GM18867 (cell line): Measurements from ENCODE around the gene MAP3K15.
A peak's percentile ranks its signal among the peaks of the same experiment; 100 is the strongest.

Source experiments
- ATAC-seq: cut with Tn5 transposase; IDR thresholded peaks from one replicate; pipeline ENCODE4 v1.9.1; 2021; ENCODE audit warnings: mild to moderate bottlenecking, moderate library complexity; ENCODE audit not compliant: unreplicated experiment

MAP3K15 gene

DNA sequence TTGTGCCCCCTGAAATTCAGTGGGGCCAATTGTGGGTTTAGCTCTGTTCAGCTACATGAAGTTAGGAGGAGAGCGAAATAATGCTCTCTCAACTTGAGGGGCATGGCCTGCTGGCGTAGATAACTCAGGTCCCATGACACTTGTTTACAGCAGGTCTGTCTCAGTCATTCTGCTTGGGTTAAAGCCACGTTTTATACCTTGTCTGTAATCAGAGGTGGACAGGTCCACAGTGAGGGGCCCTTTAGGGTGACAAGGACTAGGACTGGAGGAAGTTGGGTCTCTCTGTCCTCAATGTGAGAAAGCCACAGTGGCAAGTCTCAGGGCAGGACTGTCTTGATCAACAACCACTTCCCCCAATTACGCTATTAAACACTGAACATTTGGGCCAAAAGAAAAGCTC is 122.6 kb downstream of the MAP3K15 start:
- ATAC-seq = no peak

DNA sequence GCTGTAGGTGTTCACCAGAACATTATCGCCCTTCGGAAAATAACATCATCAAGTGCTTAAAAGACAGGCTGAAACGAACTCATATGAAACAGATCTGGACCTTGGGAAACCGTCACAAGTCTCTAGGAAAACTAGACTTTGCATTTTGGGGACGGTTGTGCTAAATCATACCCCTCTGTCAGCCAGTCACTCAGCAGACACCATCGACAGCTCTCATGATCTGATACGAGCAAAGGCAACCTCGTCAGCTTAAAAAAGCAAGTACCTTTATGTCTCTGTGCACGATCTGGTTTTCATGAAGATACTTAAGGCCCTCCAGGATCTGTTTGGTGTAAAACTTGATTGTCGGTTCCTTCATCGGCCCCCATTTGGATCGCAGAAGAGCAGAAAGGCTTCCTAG is 123.2 kb downstream of the MAP3K15 start:
- ATAC-seq = no peak

DNA sequence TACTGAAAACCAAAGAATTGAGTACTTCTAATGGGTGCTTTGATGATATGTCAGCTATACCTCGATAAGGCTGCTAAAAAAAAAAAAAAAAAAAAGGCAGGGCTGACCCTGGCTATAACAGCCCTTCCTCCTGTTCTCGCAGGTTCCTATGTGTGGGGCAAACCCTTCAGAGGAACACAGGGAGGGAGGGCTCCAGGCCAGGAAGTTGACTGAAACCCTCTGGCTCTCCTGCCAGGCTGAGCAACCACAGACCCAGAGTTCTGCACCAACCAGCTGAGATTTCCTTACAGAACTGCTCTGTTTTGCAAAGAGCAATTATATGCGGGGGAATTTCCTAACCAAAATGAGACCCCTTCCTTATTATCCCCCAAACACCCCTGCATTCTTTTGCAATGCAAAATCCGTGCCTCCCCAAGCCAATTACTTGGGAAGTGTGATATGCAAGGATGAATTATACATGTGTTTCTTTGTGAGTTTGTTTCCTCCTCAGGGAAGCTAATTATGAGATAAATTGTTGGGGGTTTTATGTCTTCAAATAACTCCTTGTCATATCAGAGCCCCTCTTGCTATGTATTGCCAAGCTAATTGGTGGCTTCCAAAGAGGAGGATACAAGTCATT is 126.0 kb downstream of the MAP3K15 start:
- no peak for ATAC-seq

DNA sequence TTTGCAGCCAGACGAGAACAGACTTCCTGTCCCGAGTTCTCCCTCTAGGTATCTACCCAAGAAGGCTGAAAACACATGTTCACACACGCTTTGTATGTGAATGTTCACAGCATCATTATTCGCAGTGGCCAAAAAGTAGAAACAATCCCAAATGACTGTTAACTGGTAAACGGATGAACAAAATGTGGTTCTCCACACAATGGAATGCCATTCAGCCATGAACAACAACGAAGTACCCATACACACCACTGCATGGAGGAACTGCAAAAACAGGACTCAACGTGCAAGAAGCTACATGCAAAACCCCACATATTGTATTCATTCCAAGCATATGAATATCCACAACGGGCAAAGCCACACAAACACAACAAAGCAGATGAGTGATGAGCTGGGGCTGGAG is 126.6 kb downstream of the MAP3K15 start:
- ATAC-seq = no peak

DNA sequence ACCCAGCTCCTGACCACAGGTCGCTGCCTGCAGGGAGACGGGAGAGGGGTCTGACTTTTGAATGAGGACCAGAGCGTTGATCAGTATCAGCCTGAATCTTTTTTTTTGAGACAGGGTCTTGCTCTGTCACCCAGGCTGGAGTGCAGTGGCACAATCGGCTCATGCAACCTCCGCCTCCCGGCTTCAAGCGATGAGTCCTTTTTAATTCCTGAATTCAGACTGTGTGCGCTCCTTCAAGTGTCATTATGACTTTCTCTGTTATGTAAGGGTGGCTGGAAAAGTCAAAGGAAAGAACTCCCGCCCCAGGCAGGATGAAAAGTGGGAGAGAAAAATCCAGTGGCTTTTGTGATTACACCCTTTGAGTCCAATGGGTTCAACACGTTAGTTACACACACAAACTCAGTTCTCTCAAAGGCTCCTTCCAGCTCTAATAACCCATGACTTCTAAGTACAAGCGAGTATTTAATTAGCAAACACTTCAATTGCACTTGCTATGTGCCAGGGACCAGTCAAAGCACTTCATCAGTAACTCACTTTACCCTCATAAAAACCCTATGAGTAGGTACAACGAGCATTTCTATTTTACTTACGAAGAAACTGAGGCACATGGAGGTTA is 127.1 kb downstream of the MAP3K15 start:
- no peak for ATAC-seq

DNA sequence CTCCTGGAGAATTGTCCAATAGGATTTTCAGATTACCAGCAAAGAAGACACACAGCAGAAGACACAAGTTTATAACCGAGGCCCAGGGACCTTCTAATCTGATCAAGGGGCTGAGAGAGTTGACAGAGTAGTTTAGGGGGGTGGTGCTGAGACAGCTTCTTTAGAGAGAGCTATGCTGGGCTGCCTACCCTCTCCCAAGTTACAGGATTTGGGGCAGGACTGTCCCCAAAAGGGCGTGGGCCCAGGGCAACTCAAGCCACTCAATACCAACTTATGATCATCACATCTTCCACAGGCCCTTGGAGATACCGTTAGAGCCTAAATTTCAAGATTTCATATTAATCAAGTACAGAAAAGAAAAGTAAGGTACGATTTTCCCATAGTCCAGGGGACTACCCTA is 128.6 kb downstream of the MAP3K15 start:
- ATAC-seq = no peak

DNA sequence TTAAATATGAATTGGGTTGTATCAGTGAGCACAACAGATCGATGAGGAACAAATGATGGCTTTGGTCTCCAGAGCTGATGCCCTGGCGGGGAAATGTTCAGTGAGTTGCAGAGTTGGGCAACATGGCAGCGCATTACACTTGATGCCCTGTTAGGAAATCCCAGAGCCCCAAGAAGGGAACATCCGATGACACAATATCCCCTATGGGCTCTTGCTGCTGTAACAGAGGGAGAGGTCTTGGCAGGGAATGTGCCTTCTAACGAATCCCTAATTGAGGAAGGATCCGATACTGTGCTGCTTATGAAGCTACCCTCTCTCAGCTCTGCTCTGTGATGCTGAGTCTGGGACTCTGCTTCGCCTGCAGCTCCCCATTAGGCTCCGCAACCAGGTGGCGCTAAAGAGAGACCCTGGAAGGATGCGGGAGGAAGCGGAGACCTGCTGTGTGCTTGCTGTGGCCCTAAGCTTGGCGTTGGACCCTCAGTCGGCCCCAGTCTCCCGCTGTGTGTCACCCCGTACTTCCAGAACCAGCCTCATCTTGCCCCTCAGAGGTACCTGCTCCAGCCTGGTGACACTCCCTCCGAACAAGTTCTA is 132.7 kb downstream of the MAP3K15 start:
- no peak for ATAC-seq

DNA sequence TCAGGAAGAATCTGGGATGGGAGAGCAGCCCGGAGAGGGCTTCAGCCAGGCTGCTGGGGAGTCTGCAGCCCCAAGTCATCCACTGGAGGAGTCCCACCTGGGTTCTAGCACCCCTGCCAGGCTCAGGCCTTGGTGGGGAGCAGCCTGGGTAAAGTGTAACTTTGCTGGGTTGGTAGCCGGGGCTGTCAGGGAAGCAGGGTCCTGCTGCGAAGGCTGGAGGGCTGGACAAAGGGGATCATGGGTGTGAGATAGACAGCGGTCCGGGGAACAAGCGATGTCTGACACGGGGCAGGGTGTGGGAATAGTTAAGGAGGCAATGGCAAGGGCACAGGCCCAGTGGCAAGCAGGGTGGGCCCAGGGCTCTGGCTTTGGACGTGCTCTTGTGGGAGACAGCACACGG is 134.0 kb downstream of the MAP3K15 start:
- no peak for ATAC-seq

DNA sequence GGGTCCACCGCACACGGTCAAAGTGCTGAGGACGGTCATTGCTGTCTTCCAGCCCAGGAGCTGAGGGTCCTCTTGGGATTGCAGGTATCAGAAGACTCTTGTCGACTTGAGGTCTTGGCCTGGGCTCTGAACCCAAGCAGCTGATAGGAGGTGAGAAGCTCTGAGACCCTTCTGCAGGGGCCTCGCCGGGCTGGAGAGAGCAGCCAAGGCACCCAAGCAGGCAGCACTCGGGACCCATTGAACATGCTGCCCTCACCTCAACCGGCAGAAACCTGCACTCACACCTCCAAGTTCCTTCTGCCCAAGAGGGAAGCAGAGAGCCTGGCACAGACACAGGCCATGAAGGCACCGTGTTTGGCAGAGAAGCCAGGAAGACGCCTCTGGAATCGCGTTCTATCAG is 137.5 kb downstream of the MAP3K15 start:
- no peak for ATAC-seq

DNA sequence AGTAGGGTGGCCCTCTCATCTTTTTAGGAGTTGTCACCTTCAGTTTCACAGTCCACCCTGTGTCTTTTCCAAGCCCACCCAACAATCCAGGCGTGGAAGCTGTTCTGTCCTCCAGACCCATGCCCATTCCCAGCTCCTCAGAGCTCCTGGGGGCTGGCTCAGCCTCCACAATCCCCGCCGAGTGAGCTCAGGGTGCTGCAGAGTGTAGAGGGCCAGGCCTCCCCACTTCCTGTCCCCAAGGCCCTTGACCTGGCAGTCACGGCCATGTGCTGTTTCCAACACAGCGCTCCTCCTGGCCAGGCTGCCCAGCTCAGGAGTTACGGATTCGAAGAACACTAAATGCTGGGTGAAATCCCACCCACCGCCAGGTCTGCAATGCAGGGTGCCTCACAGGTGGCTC is 139.8 kb downstream of the MAP3K15 start:
- ATAC-seq = no peak

DNA sequence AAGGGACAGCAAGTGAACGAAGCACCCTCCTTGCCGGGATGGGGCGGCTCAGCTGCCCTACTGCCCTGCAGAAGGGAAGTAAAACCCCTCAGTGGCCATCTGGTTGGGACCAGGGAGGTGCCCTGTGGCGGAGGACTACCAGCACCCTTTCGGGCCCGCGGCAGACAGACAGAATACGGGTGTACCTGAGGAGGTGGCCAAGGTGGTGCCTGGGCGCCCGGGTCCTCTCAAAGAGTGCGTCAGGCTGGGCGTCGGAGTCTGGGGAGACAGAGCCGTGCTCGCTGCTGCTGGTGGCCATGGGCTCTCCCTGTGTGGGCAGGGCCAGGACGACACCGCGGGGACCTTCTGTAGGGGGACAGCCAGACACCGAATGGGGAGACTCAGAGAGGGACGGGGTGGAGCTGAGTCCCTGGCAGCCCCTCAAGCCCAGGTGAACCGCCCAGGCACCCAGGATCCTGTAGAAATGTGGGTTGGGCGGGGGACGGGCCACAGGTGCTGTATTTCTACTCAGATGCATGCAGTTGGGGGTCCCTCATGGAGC is 141.9 kb downstream of the MAP3K15 start:
- ATAC-seq = no peak

DNA sequence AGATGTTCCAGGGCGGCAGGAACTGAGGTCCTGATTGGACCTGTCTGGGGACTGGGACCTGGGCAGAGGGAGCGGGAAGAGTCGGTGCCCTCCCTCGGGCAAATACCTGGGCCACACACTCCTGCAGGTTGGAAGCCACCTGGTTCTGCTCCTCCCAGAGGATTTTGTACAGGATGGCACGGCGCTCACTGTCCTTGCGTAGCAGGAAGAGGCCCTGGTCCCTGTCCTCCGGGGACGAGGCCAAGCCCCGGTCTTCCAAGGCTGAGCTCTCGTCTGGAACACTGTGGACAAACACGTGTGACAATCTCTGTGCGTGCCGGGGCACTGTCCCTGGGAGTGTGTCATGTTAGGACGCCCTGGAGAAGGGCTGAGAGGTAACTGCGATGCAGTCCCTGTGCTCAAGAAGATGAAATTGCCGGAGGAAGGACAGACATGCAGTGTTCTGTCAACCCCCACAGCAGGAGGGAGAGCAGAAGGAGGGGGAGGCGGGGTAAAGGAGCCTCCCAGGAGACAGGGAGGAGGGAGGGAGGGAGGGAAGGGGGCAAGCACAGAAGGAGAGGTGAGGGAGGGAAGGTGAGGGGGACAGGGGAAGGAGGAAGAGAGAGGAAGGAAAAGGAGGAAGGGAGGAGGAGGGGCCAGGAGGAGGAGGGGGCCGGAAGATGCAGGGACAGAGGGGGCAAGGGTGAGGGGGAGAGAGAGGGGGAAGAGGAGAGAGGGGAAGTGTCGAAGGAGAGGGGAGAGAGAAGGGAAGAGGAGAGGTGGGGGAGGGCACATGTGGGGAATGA is 142.6 kb downstream of the MAP3K15 start:
- peak; percentile 27 for ATAC-seq

DNA sequence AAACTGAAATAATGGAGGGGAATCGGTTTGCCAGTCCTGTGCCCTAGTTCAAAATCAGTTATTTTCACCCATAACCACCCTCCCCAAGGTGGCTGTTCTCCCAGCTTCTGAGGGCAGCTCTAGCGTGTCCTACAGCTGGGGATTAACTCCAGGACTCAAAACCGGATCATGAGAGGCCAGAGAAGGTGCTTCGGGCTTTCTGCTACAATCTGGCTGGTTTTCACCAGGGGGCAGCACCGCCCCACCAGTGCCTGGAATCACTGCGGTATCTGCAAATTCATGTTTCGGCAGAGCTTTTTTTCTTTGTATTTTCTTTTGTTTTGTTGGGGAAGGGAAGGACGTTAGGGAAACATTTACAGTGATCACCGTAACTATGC is 143.2 kb downstream of the MAP3K15 start:
- ATAC-seq = peak; percentile 68

DNA sequence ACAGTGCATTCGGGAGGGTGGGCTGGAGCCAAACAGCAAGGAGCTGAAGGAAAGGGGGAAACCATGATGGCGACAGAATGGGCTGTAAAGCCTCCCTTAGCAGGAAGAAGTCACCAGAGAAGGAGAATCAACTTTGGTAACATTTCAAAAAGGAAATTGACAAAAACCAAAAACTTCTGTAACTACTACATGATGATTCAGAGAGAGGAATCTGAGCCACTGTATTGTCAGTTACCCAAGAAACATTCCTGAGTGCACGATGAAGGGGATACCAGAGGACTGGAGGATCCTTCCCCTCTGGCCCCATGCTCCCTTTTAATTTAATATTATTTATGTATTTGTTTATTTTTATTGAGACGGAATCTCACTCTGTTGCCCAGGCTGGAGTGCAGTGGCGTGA is 145.2 kb downstream of the MAP3K15 start:
- no peak for ATAC-seq

DNA sequence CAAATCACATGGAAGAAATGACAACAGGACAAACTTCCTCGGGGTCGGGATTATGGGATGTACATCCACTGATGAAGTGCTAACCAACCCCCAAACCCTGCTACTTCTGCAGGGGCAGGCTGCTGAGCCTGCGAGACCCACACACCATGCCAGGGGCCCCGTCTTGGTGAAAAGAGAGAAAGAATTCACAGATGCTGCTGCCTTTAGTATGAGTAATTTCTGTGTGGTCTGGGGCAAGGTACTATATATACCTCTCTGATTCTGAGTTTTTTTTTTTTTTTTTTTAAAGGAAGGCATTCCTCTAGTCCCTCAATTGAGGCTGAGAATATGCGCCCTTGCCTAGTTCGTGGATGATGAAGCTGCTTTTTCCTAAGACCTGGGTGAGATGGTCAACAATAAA is 146.7 kb downstream of the MAP3K15 start:
- ATAC-seq = no peak

DNA sequence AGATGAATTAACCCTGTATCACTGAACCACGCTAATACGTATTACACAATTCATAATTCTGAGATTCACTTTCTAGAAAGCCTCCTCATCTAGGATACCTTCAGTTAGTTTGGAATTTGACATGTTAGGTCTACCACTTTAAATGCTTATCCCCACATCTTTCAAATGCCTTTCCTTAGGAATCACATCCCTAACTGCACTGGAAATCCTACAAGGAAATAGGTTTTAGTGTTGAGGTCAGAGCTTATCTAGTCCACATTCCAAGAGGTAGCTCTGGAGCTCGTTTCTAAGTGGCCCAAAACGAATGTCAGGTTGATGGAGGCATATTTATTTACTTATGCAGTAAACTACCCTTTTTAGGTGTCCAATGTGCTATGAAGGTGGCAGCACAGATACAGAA is 153.6 kb downstream of the MAP3K15 start:
- ATAC-seq = no peak

DNA sequence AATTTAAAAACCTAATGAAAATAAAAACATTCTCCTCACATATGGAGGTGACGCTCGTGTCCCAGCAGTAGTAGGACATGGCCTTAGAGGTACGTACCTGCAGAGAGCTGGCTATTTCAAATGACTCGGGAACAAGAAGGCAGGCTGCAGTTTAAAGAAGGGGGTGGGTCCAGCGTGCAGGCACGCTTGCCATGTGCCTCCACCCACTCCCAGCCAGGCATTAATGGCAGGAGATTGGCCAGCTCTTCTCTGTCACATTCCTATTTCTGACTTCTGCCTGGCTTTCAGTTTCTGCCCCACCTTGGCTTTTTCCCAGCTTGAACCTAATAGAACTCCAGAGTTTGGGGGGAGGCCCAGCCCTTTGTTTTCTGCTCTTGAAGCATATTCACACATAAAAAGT is 154.4 kb downstream of the MAP3K15 start:
- no peak for ATAC-seq

DNA sequence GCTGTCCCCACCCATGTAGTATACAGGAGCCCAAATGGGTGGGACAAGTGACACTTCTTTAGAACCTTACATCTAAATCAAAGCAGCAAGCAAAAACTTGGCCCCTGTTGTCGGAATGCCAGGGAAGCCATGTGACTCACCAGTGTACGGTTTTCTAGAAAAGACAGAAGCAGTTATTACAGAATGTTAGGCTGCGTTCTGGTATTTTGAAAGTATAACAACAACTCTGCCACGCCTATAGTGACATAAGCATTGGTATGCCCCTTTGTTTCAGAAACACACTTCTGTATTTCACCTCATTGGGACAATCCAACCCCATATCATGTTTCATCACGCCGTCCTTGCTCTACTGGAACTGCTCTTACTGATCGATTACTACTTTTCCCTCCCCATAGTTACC is 156.8 kb downstream of the MAP3K15 start:
- ATAC-seq = no peak

DNA sequence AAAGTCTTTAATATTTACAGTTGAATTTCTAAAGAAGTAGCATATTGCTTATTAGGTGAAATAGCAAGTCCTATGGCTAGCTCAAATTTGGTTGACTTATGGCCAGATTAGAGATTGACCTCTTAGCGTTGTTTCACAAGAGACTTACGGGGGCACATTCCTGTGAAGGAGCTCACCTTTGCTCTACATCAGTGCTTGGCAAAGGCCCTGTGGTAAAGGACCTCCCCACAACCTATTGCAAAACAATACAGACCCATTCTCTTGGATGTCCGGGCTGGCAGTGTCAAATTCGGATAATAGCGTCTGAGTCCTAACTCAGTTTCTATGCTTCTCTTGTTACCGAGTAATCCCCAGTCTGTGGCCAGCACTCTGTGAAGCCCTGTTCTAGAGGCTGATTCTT is 160.7 kb downstream of the MAP3K15 start:
- ATAC-seq = no peak

DNA sequence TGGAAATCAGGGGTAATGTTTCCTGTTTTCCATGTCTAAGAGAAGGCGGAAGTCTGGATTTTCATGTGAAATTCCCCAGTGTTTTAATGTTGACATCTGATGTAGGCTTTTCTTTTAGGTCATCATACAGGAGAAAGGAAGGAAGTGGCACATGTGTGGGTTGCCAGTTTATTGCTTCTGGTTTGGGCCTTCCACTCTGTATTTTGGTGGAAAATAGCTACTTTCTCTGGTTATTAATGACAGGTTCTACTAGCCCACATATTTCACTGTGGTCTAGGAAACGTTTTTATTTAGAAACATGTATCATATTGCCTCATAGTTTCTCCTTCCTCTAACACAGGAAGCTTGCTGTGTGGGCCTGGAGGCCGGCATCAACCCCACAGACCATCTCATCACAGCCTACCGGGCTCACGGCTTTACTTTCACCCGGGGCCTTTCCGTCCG is 164.3 kb downstream of the MAP3K15 start:
- ATAC-seq = peak; percentile 87

DNA sequence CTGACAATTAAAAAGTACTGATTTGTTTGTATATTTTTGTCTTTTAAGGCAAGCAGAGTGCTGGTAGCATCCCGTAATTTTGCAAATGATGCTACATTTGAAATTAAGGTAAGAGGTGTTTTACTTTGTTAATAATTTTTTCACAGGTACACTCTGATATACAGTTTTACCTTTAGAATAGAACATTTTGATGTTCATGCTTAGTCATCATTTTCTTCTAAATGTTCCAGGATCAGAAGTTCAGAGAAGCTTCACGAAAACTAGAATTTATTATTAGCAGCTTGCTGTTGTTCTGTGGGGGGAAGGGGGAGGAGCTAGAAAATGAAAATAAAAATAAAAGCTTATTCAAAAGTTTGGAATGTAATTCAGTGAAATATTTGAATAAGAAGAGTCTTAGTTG is 166.0 kb downstream of the MAP3K15 start:
- ATAC-seq = no peak

DNA sequence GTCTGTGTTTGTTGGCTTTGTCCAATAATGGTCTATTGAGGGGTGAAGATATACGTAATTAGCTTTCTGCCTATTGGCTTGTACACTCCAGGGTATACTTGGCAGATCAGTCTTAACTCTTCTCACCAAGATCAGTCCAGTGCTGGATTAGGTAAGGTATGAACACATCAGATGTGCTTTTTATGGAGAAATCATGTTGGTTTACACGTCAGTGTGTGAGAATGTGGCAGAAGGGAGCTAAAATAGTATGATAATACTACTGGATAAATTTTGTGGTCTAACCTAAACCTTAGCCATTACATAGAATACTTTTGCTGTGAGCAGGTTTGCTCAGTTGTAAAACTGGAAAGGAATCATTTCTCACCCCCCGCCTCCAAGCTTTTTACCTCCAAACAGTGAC is 167.4 kb downstream of the MAP3K15 start:
- ATAC-seq = no peak
